Activated T-cell treated with anti-CD3 and anti-CD28 coated beads, Interleukin-2, amount 50 U/mL, for 24 hours (primary cell): ENCODE measurements around the gene THEMIS.
"Not testable (repeated sequence)": the region's sequence is repeated elsewhere in the genome, so short reads cannot be mapped to it uniquely, and the experiment has no call there.

Source experiments
- DNase-seq: peaks from one replicate; pipeline ENCODE4 v3.0.0-alpha.2; 2020
- H3K27ac Mint-ChIP-seq: 2 replicates; pipeline ENCODE4 v1.8.0; 2020; ENCODE audit warnings: mild to moderate bottlenecking, mixed read lengths
- H3K27me3 Mint-ChIP-seq: 2 replicates; pipeline ENCODE4 v1.8.0; 2020; ENCODE audit warnings: mixed read lengths
- H3K36me3 Mint-ChIP-seq: 2 replicates; pipeline ENCODE4 v1.8.0; 2020; ENCODE audit warnings: low read depth, mixed read lengths
- H3K4me1 Mint-ChIP-seq: 2 replicates; pipeline ENCODE4 v1.8.0; 2020; ENCODE audit warnings: low read depth, mixed read lengths
- H3K4me3 Mint-ChIP-seq: 2 replicates; pipeline ENCODE4 v1.8.0; 2020; ENCODE audit warnings: mild to moderate bottlenecking, moderate library complexity, mixed read lengths
- H3K9me3 Mint-ChIP-seq: 2 replicates; pipeline ENCODE4 v1.8.0; 2020; ENCODE audit warnings: mixed read lengths

THEMIS gene

GRCh38 chr6:127786109-127786508 is 114.7 kb downstream of the THEMIS start:
- Mint-ChIP-seq H3K4me3 (no peak overlapping the region), H3K36me3 (peaks cover 41% of the 10 kb centered on the region), H3K9me3 (no peaks in the 10 kb centered on the region), H3K27ac (no peak overlapping the region), H3K27me3 (no peaks in the 10 kb centered on the region), H3K4me1 (peaks cover 86% of the 10 kb centered on the region)
- DNase-seq = no peak

DNA sequence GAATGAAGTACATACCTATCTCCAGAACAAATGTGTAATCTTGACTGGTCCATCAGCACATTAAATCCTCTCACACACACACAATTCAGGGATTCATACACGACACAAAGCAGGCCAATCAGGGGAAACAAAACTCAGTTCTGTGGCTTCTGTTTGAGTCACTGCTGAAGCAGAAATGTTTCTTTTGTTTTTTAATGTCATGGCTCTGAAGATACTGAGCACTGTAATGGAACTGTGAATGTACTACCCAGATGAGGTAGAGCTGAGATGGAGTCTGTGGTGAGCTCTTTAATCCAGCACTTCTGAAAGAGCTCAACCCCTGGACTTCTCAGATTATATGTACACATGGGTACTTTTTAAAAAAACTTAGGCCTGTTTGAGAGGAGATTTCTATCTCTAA is 116.4 kb downstream of the THEMIS start:
- Mint-ChIP-seq H3K27ac (peak overlapping the region; percentile 81), H3K4me3 (no peak overlapping the region), H3K9me3 (no peaks in the 10 kb centered on the region), H3K36me3 (peaks cover 34% of the 10 kb centered on the region), H3K27me3 (no peaks in the 10 kb centered on the region), H3K4me1 (peaks cover 89% of the 10 kb centered on the region)
- DNase-seq = no peak

DNA sequence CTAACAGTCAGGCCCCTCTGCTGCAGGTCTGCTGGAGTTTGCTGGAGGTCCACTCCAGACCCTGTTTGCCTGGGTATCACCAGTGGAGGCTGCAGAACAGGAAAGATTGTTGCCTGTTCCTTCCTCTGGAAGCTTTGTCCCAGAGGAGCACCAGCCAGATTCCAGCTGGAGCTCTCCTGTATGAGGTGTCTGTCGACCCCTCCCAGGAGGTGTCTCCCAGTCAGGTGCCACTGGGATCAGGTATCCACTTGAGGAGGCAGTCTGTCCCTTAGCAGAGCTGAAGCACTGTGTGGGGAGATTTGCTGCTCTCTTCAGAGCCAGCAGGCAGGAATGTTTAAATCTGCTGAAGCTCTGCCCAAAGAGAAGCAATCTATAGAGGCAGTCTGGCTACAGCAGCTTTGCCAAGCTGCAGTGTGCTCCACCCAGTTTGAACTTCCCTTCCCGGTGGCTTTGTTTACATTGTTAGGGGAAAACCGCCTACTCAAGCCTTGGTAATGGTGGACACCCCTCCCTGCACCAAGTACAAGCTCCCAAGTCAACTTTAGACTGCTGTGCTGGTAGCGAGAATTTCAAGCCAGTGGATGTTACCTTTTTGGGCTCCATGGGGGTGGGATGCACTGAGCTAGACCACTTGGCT is 119.1 kb downstream of the THEMIS start:
- H3K27me3 Mint-ChIP-seq, H3K9me3 Mint-ChIP-seq, H3K4me3 Mint-ChIP-seq, DNase-seq: not testable (repeated sequence)
- Mint-ChIP-seq H3K4me1 (peaks cover 89% of the 10 kb centered on the region), H3K27ac (peak overlapping the region; percentile 11), H3K36me3 (peaks cover 33% of the 10 kb centered on the region)

- no peak for DNase-seq
- peaks cover 34% of the 10 kb centered on the region for H3K36me3 Mint-ChIP-seq
- H3K9me3 Mint-ChIP-seq = peaks cover 5% of the 10 kb centered on the region
- H3K4me1 Mint-ChIP-seq = peaks cover 75% of the 10 kb centered on the region
- H3K27me3 Mint-ChIP-seq = no peaks in the 10 kb centered on the region
- H3K4me3 Mint-ChIP-seq = no peak overlapping the region
- H3K27ac Mint-ChIP-seq = peak overlapping the region; percentile 47
Observed at GRCh38 chr6:127776320-127776719, 124.5 kb downstream of the THEMIS start.

- H3K36me3 Mint-ChIP-seq = peaks cover 43% of the 10 kb centered on the region
- H3K27ac Mint-ChIP-seq = peak overlapping the region; percentile 47
- H3K27me3 Mint-ChIP-seq = no peaks in the 10 kb centered on the region
- DNase-seq = no peak
- H3K4me3 Mint-ChIP-seq = no peak overlapping the region
- H3K9me3 Mint-ChIP-seq = peaks cover 8% of the 10 kb centered on the region
- H3K4me1 Mint-ChIP-seq = peaks cover 71% of the 10 kb centered on the region
Observed at GRCh38 chr6:127775371-127775770, 125.5 kb downstream of the THEMIS start.

GRCh38 chr6:127768745-127769144 is 132.1 kb downstream of the THEMIS start:
- Mint-ChIP-seq H3K4me3 (no peak overlapping the region), H3K27ac (no peak overlapping the region), H3K9me3 (peaks cover 8% of the 10 kb centered on the region), H3K36me3 (peaks cover 37% of the 10 kb centered on the region), H3K27me3 (no peaks in the 10 kb centered on the region), H3K4me1 (peaks cover 65% of the 10 kb centered on the region)
- no peak for DNase-seq

DNA sequence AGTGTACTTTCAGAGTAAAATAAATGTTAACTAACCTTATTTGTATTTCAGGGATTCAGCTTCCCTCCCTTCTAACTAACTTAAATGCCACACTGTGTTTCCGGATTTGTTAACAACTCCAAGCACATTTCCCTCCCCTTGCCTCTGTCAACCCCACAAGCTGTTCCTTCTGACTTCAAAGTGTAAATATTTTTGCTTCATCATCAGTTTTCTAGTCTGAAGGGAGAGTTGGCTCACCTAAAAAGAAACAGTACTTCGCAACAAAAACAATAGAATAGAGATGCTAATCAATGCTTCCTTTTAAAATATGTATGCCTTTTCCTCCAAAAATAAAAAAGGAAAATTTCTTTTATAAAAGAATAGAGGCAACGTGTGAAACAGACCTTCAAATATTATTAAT is 132.6 kb downstream of the THEMIS start:
- peaks cover 37% of the 10 kb centered on the region for H3K36me3 Mint-ChIP-seq
- DNase-seq = no peak
- peak overlapping the region; percentile 59 for H3K27ac Mint-ChIP-seq
- H3K27me3 Mint-ChIP-seq = no peaks in the 10 kb centered on the region
- H3K9me3 Mint-ChIP-seq = peaks cover 8% of the 10 kb centered on the region
- peaks cover 70% of the 10 kb centered on the region for H3K4me1 Mint-ChIP-seq
- no peak overlapping the region for H3K4me3 Mint-ChIP-seq

- no peak for DNase-seq
- Mint-ChIP-seq H3K4me1 (peaks cover 79% of the 10 kb centered on the region), H3K4me3 (no peak overlapping the region), H3K9me3 (peaks cover 2% of the 10 kb centered on the region), H3K27me3 (no peaks in the 10 kb centered on the region), H3K27ac (no peak overlapping the region), H3K36me3 (peaks cover 25% of the 10 kb centered on the region)
Observed at GRCh38 chr6:127765949-127766348, 134.9 kb downstream of the THEMIS start.

GRCh38 chr6:127762284-127762683 is 138.6 kb downstream of the THEMIS start:
- no peak for DNase-seq
- peaks cover 15% of the 10 kb centered on the region for H3K36me3 Mint-ChIP-seq
- peaks cover 66% of the 10 kb centered on the region for H3K4me1 Mint-ChIP-seq
- peak overlapping the region; percentile 35 for H3K27ac Mint-ChIP-seq
- peaks cover 6% of the 10 kb centered on the region for H3K9me3 Mint-ChIP-seq
- H3K4me3 Mint-ChIP-seq = no peak overlapping the region
- H3K27me3 Mint-ChIP-seq = no peaks in the 10 kb centered on the region

DNA sequence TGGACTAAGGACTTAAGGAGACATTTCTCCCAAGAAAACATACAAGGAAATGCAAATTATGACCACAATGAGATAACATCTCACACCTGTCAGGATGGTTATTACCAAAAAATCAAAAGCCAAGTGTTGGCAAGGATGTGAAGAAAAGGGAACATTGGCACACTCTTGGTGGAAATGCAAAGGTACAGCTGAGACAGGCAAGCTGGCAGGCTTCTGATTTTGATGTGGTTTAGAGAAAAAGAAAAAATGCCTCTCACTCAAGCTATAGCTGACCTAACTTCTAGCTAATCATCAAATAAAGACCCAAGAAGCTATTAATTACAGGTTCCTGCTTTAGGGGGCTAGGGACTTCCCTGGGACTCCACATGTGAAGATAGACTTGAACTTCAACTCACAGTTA is 139.8 kb downstream of the THEMIS start:
- no peak overlapping the region for H3K4me3 Mint-ChIP-seq
- H3K27ac Mint-ChIP-seq = peak overlapping the region; percentile 47
- H3K36me3 Mint-ChIP-seq = peaks cover 19% of the 10 kb centered on the region
- peaks cover 62% of the 10 kb centered on the region for H3K4me1 Mint-ChIP-seq
- H3K27me3 Mint-ChIP-seq = no peaks in the 10 kb centered on the region
- peaks cover 10% of the 10 kb centered on the region for H3K9me3 Mint-ChIP-seq
- no peak for DNase-seq

GRCh38 chr6:127749095-127749494 is 151.8 kb downstream of the THEMIS start:
- H3K4me1 Mint-ChIP-seq = peaks cover 68% of the 10 kb centered on the region
- H3K36me3 Mint-ChIP-seq = peaks cover 20% of the 10 kb centered on the region
- H3K27ac Mint-ChIP-seq = peak overlapping the region; percentile 22
- DNase-seq = no peak
- no peaks in the 10 kb centered on the region for H3K27me3 Mint-ChIP-seq
- H3K9me3 Mint-ChIP-seq = peaks cover under 1% of the 10 kb centered on the region
- no peak overlapping the region for H3K4me3 Mint-ChIP-seq

GRCh38 chr6:127748290-127748689 is 152.6 kb downstream of the THEMIS start:
- H3K36me3 Mint-ChIP-seq = peaks cover 20% of the 10 kb centered on the region
- DNase-seq = no peak
- H3K4me1 Mint-ChIP-seq = peaks cover 71% of the 10 kb centered on the region
- peak overlapping the region; percentile 81 for H3K27ac Mint-ChIP-seq
- peak overlapping the region; percentile 37 for H3K4me3 Mint-ChIP-seq
- H3K27me3 Mint-ChIP-seq = no peaks in the 10 kb centered on the region
- H3K9me3 Mint-ChIP-seq = no peaks in the 10 kb centered on the region

DNA sequence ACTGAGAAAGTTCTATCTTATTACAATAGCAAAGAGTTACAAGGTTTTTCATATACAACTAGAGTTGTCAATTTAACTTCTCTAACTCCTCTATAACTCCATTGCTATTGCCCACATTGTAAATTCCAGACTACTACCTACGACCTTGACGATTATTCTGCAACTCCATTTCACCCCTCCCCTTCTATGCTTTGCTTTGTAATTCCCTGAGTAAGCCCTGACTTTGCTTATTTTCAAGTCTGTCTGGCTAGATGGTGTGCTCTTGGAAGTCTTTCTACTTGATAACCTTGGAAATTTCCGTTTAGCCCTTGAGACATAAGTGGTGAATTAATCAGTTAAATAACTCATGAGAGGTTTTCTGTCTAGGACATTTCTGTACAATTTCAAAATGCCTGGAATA is 162.4 kb downstream of the THEMIS start:
- H3K27ac Mint-ChIP-seq = peak overlapping the region; percentile 48
- peaks cover 26% of the 10 kb centered on the region for H3K36me3 Mint-ChIP-seq
- no peak overlapping the region for H3K4me3 Mint-ChIP-seq
- peaks cover 51% of the 10 kb centered on the region for H3K4me1 Mint-ChIP-seq
- DNase-seq = no peak
- H3K9me3 Mint-ChIP-seq = peaks cover 3% of the 10 kb centered on the region
- H3K27me3 Mint-ChIP-seq = no peaks in the 10 kb centered on the region

GRCh38 chr6:127737768-127738167 is 163.1 kb downstream of the THEMIS start:
- no peaks in the 10 kb centered on the region for H3K27me3 Mint-ChIP-seq
- peak overlapping the region; percentile 37 for H3K27ac Mint-ChIP-seq
- H3K9me3 Mint-ChIP-seq = peaks cover 3% of the 10 kb centered on the region
- peaks cover 53% of the 10 kb centered on the region for H3K4me1 Mint-ChIP-seq
- no peak for DNase-seq
- H3K36me3 Mint-ChIP-seq = peaks cover 30% of the 10 kb centered on the region
- H3K4me3 Mint-ChIP-seq = no peak overlapping the region

GRCh38 chr6:127737009-127737486 is 163.8 kb downstream of the THEMIS start:
- Mint-ChIP-seq H3K4me3 (no peak overlapping the region), H3K27ac (peak overlapping the region; percentile 37), H3K4me1 (peaks cover 55% of the 10 kb centered on the region), H3K27me3 (no peaks in the 10 kb centered on the region), H3K9me3 (peaks cover 3% of the 10 kb centered on the region), H3K36me3 (peaks cover 27% of the 10 kb centered on the region)
- no peak for DNase-seq
